Measurements from ENCODE around the gene LOXL1. TPM values are rescaled to one million over a fixed set of nuclear protein-coding genes. Genes with fewer than 3 reads are reported as not detected.
A peak's percentile ranks its signal among the peaks of the same experiment; 100 is the strongest.
"Not testable (repeated sequence)": the region's sequence is repeated elsewhere in the genome, so short reads cannot be mapped to it uniquely, and the experiment has no call there.

LOXL1 gene
- total RNA-seq, 1 donor from 2014 or later, result 25.1 TPM

DNA sequence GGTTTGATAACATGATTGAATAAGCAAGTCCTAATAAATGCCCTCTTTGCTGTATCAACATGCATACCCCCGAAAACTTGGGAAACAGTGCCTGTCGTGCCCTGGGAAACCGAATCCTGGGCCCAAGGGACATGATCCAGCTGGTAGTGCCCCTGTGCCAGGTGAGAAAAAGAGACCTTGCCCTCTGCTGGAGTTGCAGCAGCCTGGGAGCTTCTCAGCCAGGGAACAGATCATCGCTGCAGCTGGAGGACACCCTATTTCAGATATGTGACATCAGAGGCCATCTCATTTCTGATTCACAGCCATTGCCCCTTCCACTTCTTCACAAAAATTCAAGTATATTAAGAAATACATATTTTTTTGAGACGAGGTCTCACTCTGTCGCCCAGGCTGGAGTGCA, 33.5 kb downstream of the LOXL1 start:
- Mint-ChIP-seq H3K4me1 (ENCODE audit: unreplicated experiment) (peaks cover 2% of the 10 kb centered on the region), H3K27me3 (peaks cover 13% of the 10 kb centered on the region), H3K9me3 (no peaks in the 10 kb centered on the region), H3K27ac (no peak overlapping the region), H3K36me3 (no peaks in the 10 kb centered on the region), H3K4me3 (no peak overlapping the region)
- no peak for DNase-seq (ENCODE audit: extremely low spot score, unreplicated experiment)
- TF ChIP-seq, protein P1, sequence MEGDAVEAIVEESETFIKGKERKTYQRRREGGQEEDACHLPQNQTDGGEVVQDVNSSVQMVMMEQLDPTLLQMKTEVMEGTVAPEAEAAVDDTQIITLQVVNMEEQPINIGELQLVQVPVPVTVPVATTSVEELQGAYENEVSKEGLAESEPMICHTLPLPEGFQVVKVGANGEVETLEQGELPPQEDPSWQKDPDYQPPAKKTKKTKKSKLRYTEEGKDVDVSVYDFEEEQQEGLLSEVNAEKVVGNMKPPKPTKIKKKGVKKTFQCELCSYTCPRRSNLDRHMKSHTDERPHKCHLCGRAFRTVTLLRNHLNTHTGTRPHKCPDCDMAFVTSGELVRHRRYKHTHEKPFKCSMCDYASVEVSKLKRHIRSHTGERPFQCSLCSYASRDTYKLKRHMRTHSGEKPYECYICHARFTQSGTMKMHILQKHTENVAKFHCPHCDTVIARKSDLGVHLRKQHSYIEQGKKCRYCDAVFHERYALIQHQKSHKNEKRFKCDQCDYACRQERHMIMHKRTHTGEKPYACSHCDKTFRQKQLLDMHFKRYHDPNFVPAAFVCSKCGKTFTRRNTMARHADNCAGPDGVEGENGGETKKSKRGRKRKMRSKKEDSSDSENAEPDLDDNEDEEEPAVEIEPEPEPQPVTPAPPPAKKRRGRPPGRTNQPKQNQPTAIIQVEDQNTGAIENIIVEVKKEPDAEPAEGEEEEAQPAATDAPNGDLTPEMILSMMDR (conservative IDR thresholded peaks at IDR 0.05), result no peak

- not testable (repeated sequence) for H3K4me1 Mint-ChIP-seq (ENCODE audit: unreplicated experiment); DNase-seq (ENCODE audit: extremely low spot score, unreplicated experiment); H3K4me3 Mint-ChIP-seq; H3K27ac Mint-ChIP-seq; H3K36me3 Mint-ChIP-seq; H3K9me3 Mint-ChIP-seq
- H3K27me3 Mint-ChIP-seq, result peaks cover 14% of the 10 kb centered on the region
Observed at GRCh38 chr15:73960472-73961070, 34.3 kb downstream of the LOXL1 start.

GRCh38 chr15:73962433-73962832, 36.2 kb downstream of the LOXL1 start:
- peaks cover 9% of the 10 kb centered on the region for H3K4me1 Mint-ChIP-seq (ENCODE audit: unreplicated experiment)
- peaks cover 15% of the 10 kb centered on the region for H3K27me3 Mint-ChIP-seq
- H3K36me3 Mint-ChIP-seq, result no peaks in the 10 kb centered on the region
- no peak overlapping the region for H3K27ac Mint-ChIP-seq
- TF ChIP-seq, protein P1 (conservative IDR thresholded peaks at IDR 0.05), result no peak
- no peak overlapping the region for H3K4me3 Mint-ChIP-seq
- no peak for DNase-seq (ENCODE audit: extremely low spot score, unreplicated experiment)
- H3K9me3 Mint-ChIP-seq, result no peaks in the 10 kb centered on the region

GRCh38 chr15:73964736-73965093, 38.5 kb downstream of the LOXL1 start:
- H3K4me1 Mint-ChIP-seq (ENCODE audit: unreplicated experiment), result peaks cover 9% of the 10 kb centered on the region
- TF ChIP-seq, protein P1 (conservative IDR thresholded peaks at IDR 0.05), result peak; percentile 94
- DNase-seq (ENCODE audit: extremely low spot score, unreplicated experiment), result no peak
- H3K27me3 Mint-ChIP-seq, result peaks cover 18% of the 10 kb centered on the region
- no peak overlapping the region for H3K4me3 Mint-ChIP-seq
- H3K36me3 Mint-ChIP-seq, result no peaks in the 10 kb centered on the region
- H3K27ac Mint-ChIP-seq, result no peak overlapping the region
- H3K9me3 Mint-ChIP-seq, result no peaks in the 10 kb centered on the region

GRCh38 chr15:73965094-73965757, 39.0 kb downstream of the LOXL1 start:
- DNase-seq (ENCODE audit: extremely low spot score, unreplicated experiment), result no peak
- Mint-ChIP-seq H3K27ac (no peak overlapping the region), H3K36me3 (no peaks in the 10 kb centered on the region), H3K9me3 (no peaks in the 10 kb centered on the region), H3K4me3 (no peak overlapping the region), H3K4me1 (ENCODE audit: unreplicated experiment) (peaks cover 9% of the 10 kb centered on the region), H3K27me3 (peaks cover 18% of the 10 kb centered on the region)
- TF ChIP-seq, protein P1 (conservative IDR thresholded peaks at IDR 0.05), result peak; percentile 29

- Mint-ChIP-seq H3K9me3 (no peaks in the 10 kb centered on the region), H3K27ac (no peak overlapping the region), H3K36me3 (no peaks in the 10 kb centered on the region), H3K4me1 (ENCODE audit: unreplicated experiment) (peaks cover 9% of the 10 kb centered on the region), H3K4me3 (no peak overlapping the region), H3K27me3 (peaks cover 18% of the 10 kb centered on the region)
- TF ChIP-seq, protein P1 (conservative IDR thresholded peaks at IDR 0.05), result no peak
- no peak for DNase-seq (ENCODE audit: extremely low spot score, unreplicated experiment)
Observed at GRCh38 chr15:73965758-73966113, 39.5 kb downstream of the LOXL1 start.
